K562 (cell line): Measurements from ENCODE around the gene NF1. TPM values are rescaled to one million over a fixed set of nuclear protein-coding genes. Genes with fewer than 3 reads are reported as not detected.

Source experiments
- ETV1 ChIP-seq: fragments of 450-650 bp; conservative IDR thresholded peaks from 2 replicates; pipeline ENCODE4 v1.6.1; 2016; ENCODE audit warnings: missing genetic modification characterization, control low read depth, low read depth, missing compliant biosample characterization
- HNRNPL ChIP-seq: fragments of 200-400 bp; formaldehyde crosslinking; IDR thresholded peaks from 2 replicates; pipeline ENCODE4 v1.6.1; 2017; ENCODE audit warnings: low read depth, mild to moderate bottlenecking, low read length
- KDM5B ChIP-seq: fragments of 200-600 bp; sonication (generic); IDR thresholded peaks from 2 replicates; pipeline ENCODE4 v1.6.1; 2012; ENCODE audit warnings: low read depth, mild to moderate bottlenecking, moderate library complexity, low read length, control low read depth, inconsistent platforms; ENCODE audit not compliant: insufficient replicate concordance
- NR4A1 ChIP-seq, 2 experiments: fragments of 250-450 bp in 1 of 2; fragments of 450-650 bp in 1 of 2; sonication (Bioruptor Pico) in 1 of 2; IDR thresholded peaks; 2 replicates each; pipeline versions ENCODE4 v1.4.0 to v1.6.1; 2016 to 2020; ENCODE audit warnings: mild to moderate bottlenecking in 2 of 2, missing compliant biosample characterization in 1 of 2, missing genetic modification characterization in 1 of 2, moderate library complexity in 1 of 2
- OTX1 ChIP-seq: fragments of 450-650 bp; formaldehyde crosslinking; IDR thresholded peaks from 2 replicates; pipeline ENCODE4 v1.4.0; 2022; ENCODE audit warnings: mild to moderate bottlenecking
- PYGO2 ChIP-seq: fragments of 450-650 bp; IDR thresholded peaks from 2 replicates; pipeline ENCODE4 v1.6.1; 2016; ENCODE audit warnings: mild to moderate bottlenecking, missing genetic modification characterization, moderate library complexity, missing compliant biosample characterization
- SIN3B ChIP-seq: fragments of 450-650 bp; IDR thresholded peaks from 2 replicates; pipeline ENCODE4 v1.6.1; 2017; ENCODE audit warnings: low read depth, mild to moderate bottlenecking, moderate library complexity
- SMC3 ChIP-seq: conservative IDR thresholded peaks from 2 replicates; pipeline ENCODE4 v1.6.1; 2011; ENCODE audit warnings: low read depth, low read length, improper control_type of control experiment; ENCODE audit not compliant: insufficient read depth
- SOX6 ChIP-seq: fragments of 450-650 bp; IDR thresholded peaks from 2 replicates; pipeline ENCODE4 v1.6.1; 2014; ENCODE audit warnings: mild to moderate bottlenecking
- SP1 ChIP-seq: sonication (generic); formaldehyde crosslinking; IDR thresholded peaks from 2 replicates; pipeline ENCODE4 v1.8.1; 2022; ENCODE audit warnings: mild to moderate bottlenecking, missing genetic modification reagents
- SRSF3 ChIP-seq: fragments of 200-400 bp; formaldehyde crosslinking; IDR thresholded peaks from 2 replicates; pipeline ENCODE4 v1.6.1; 2016; ENCODE audit warnings: mild to moderate bottlenecking, low read length, moderate library complexity; ENCODE audit not compliant: insufficient read depth
- TAF15 ChIP-seq: fragments of 200-400 bp; formaldehyde crosslinking; IDR thresholded peaks from 2 replicates; pipeline ENCODE4 v1.6.1; 2017; ENCODE audit warnings: mild to moderate bottlenecking, low read depth, low read length, moderate library complexity
- TAL1 ChIP-seq: fragments of 450-650 bp; IDR thresholded peaks from 2 replicates; pipeline ENCODE4 v1.6.1; 2016; ENCODE audit warnings: mild to moderate bottlenecking
- TRIM24 ChIP-seq, 2 experiments: fragments of 450-650 bp; IDR thresholded peaks; 2 replicates each; pipeline ENCODE4 v1.6.1; 2016
- TRIM28 ChIP-seq: fragments of 450-650 bp; IDR thresholded peaks from 2 replicates; pipeline ENCODE4 v1.6.1; 2017
- ZC3H4 ChIP-seq: sonication (generic); formaldehyde crosslinking; IDR thresholded peaks from 2 replicates; pipeline ENCODE4 v1.9.0; 2021; ENCODE audit warnings: missing genetic modification reagents, borderline replicate concordance
- ZNF175 ChIP-seq: fragments of 200-800 bp; sonication (Bioruptor generic); IDR thresholded peaks from 2 replicates; pipeline ENCODE4 v1.6.1; 2016; ENCODE audit warnings: low read depth, mild to moderate bottlenecking, missing genetic modification characterization, missing compliant biosample characterization
- polyA plus RNA-seq, 8 experiments: library from polyadenylated mRNA; depleted of rRNA in 4 of 8; stranded (reverse) in 5 of 8; unstranded in 3 of 8; fragments of >200 nt; fragmentation: Nextera tagmentation in 2 of 8; fragmentation: Illumina TruSeq in 1 of 8; extraction: Ambion mirVana in 2 of 8; extraction: Trizol in 1 of 8; gene quantifications; 2 replicates each; pipeline versions ENCODE4 v1.2.1 to v1.2.3, GENCODE V29; 2011 to 2014; ENCODE audit warnings: inconsistent platforms in 1 of 8, missing spikeins in 1 of 8
- total RNA-seq, 7 experiments: library from RNA; depleted of rRNA in 6 of 7; stranded (reverse); fragments of >200 nt in 6 of 7; fragmentation: Illumina TruSeq in 2 of 7; extraction: Trizol in 2 of 7; gene quantifications; 2 replicates each; pipeline versions ENCODE4 v1.2.1 to v1.2.3, GENCODE V29; 2011 to 2021; ENCODE audit warnings: low replicate concordance in 1 of 7
- TF ChIP-seq, protein P1 (sequence below): fragments of 450-650 bp; IDR thresholded peaks from 2 replicates; pipeline ENCODE4 v1.6.1; 2016; ENCODE audit warnings: antibody characterized with exemption
- TF ChIP-seq, protein P2 (sequence below): sonication (generic); formaldehyde crosslinking; IDR thresholded peaks from 2 replicates; pipeline ENCODE4 v1.8.0; 2022; ENCODE audit warnings: mild to moderate bottlenecking, missing genetic modification reagents
- TF ChIP-seq, protein P3 (sequence below): fragments of 450-650 bp; formaldehyde crosslinking; conservative IDR thresholded peaks from 2 replicates; pipeline ENCODE4 v1.4.0; 2022; ENCODE audit warnings: mild to moderate bottlenecking, missing genetic modification characterization

Gene NF1
- total and polyA plus RNA-seq, 9 of the 15 experiments (the other 6 are each of a cell fraction or from before 2014, with no cell fraction given), result 3.4 to 41.9 (median 24.3) TPM

DNA sequence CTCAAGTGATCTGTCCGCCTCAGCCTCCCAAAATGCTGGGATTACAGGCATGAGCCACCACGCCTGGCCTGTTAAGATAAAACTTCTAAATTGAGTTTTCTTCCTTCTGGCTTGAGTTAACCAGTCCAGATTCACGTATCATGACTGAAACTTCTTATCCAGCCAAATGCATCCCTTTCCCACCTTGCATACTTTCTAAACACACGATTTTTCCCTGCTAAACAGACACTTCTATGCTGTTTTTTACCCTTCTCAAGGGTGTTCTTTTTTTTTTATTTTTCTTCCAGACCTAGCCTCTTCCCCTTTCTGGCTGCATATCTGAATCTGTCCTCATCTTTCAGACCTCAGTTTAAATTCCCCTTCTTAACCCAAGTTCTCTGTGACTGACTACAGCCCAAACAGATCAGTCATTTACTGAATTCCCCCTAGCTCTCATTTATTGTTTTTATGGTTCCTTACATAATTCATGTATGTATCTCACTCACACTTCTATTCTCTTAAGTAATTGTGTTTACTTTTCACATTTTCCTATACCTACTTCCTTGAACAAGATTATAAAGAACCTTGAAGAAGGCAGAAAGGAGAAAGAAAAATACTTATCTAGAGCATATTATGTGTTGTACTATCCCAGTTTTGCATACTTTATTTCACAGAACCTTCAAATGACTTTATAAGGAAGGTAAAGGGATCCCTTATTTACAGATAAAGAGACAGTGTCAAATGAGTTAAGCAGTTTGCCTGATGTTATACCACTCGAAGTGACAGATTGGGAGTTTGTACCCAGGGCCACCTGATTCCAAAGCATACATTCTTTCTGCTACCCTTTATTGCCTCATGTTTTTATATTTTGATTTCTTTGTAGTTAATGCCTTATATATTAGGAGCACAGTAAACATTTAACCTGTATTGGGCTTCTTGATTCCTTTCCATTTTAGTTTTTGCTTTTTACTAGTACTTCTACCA lies 213.9 kb downstream of the NF1 start (continued):
- TF ChIP-seq PYGO2 (tag) (no peak), OTX1 (no peak), SMC3 (no peak), SOX6 (no peak), SRSF3 (no peak), TRIM24 (IDR thresholded peaks at IDR 0.05) (peak in 1 of 2 experiments; percentile 47; a peak in 1 of 4 replicates), TAL1 (peak; percentile 82), ETV1 (no peak), SIN3B (no peak), TAF15 (no peak), TRIM28 (no peak), SP1 (CRISPR knock-in tag) (no peak), KDM5B (no peak), ZNF175 (CRISPR knock-in tag) (no peak), HNRNPL (no peak), ZC3H4 (CRISPR knock-in tag) (no peak), NR4A1 (CRISPR knock-in tag; IDR thresholded peaks at IDR 0.05) (no peak), NR4A1 (tag; IDR thresholded peaks at IDR 0.05) (no peak)
- TF ChIP-seq, protein P1, sequence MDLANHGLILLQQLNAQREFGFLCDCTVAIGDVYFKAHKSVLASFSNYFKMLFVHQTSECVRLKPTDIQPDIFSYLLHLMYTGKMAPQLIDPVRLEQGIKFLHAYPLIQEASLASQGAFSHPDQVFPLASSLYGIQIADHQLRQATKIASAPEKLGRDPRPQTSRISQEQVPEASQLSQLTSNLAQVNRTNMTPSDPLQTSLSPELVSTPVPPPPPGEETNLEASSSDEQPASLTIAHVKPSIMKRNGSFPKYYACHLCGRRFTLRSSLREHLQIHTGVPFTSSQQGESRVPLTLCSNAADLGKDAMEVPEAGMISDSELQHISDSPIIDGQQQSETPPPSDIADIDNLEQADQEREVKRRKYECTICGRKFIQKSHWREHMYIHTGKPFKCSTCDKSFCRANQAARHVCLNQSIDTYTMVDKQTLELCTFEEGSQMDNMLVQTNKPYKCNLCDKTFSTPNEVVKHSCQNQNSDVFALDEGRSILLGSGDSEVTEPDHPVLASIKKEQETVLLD, result 0 out of 2 replicates have a peak, but pooled peaks have one; percentile 25
- TF ChIP-seq, protein P2, sequence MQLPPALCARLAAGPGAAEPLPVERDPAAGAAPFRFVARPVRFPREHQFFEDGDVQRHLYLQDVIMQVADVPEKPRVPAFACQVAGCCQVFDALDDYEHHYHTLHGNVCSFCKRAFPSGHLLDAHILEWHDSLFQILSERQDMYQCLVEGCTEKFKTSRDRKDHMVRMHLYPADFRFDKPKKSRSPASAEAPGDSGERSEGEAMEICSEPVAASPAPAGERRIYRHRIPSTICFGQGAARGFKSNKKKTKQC (CRISPR knock-in tag), result no peak
- TF ChIP-seq, protein P3, sequence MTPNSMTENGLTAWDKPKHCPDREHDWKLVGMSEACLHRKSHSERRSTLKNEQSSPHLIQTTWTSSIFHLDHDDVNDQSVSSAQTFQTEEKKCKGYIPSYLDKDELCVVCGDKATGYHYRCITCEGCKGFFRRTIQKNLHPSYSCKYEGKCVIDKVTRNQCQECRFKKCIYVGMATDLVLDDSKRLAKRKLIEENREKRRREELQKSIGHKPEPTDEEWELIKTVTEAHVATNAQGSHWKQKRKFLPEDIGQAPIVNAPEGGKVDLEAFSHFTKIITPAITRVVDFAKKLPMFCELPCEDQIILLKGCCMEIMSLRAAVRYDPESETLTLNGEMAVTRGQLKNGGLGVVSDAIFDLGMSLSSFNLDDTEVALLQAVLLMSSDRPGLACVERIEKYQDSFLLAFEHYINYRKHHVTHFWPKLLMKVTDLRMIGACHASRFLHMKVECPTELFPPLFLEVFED (CRISPR knock-in tag), result 0 out of 2 replicates have a peak, but pooled peaks have one; percentile 35
